Epithelial cell of proximal tubule (primary cell): ENCODE measurements around the gene NELL1. TPM values are rescaled to one million over a fixed set of nuclear protein-coding genes. Genes with fewer than 3 reads are reported as not detected.

Source experiments
- DNase-seq: peaks from one replicate; pipeline ENCODE4 v3.0.0-alpha.2; 2011; ENCODE audit warnings: low read depth
- H3K4me3 ChIP-seq: 2 replicates; pipeline ENCODE4 v1.5.1; 2011; ENCODE audit warnings: low read depth, mild to moderate bottlenecking, low read length
- CTCF ChIP-seq: conservative IDR thresholded peaks from 2 replicates; pipeline ENCODE4 v1.5.1; 2012; ENCODE audit warnings: low read depth, mild to moderate bottlenecking, low read length
- total RNA-seq: library from RNA; depleted of rRNA; stranded (reverse); fragments of >200 nt; gene quantifications from 2 replicates; pipeline ENCODE4 v1.2.3, GENCODE V29; 2015

Gene NELL1
- total RNA-seq, 1 donor from 2014 or later = not detected

DNA sequence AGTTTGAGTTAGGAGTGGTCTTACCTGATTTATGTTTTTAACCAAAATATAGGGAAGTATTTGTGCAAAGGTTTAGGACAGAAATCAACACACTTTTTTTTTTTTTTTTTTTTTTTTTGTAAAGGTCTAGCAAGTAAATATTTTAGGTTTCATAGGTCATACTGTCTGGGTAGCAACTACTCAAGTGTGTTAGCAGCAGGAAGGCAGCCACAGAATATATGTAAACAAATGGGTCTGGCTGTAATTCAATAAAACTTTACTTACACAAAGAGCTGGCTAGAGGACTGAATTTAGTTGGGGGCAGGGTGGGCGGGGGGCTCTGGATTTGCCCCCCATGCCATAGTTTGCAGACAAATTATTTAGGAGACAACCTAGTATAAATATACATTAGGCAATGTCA lies 510.4 kb downstream of the NELL1 start:
- DNase-seq = no peak
- no peak overlapping the region for H3K4me3 ChIP-seq
- no peak for TF ChIP-seq CTCF

- TF ChIP-seq CTCF = no peak
- DNase-seq = no peak
- no peak overlapping the region for H3K4me3 ChIP-seq
Measured at GRCh38 chr11:21180182-21180581, 510.8 kb downstream of the NELL1 start.

DNA sequence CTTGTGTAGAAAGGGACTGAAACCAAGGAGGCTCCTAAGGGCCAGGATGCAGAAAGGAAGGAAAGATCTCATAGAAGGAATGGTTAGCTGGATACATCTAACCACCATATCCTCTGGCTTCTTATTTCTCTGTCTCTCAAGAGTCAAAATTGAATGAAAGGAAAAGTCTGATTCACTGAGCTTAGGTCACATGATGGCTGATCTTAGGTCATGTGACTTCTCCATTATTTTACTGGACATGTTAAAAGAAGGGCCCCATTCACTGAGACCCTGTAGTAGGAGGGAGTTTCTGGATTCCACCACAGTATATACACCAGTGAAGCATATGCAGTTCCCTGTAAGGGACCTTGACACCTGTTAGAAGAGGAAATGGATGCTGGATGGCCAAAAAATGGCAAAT lies 516.6 kb downstream of the NELL1 start:
- TF ChIP-seq CTCF = no peak
- DNase-seq = no peak
- H3K4me3 ChIP-seq = no peak overlapping the region

GRCh38 chr11:21190181-21190580 lies 520.8 kb downstream of the NELL1 start:
- H3K4me3 ChIP-seq = no peak overlapping the region
- TF ChIP-seq CTCF = no peak
- no peak for DNase-seq

DNA sequence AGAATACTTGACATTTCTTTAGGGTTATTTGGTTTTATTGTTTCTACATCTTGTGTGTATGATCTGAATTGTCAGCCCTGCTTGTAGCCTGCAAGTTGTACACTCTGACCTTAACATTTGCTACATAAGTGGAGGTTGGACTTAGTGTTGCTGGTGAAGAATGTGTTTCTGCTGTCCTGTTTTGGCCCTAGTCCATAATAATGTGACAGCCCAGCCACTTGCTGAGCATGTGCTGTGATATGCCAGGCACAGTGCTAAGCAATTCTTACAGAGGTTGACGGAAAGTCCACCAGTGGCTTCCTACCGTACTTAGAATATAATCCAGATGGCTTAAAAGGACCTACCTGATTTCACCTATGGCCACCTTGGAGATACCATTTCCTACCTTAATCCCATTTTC lies 526.6 kb downstream of the NELL1 start:
- no peak for DNase-seq
- no peak overlapping the region for H3K4me3 ChIP-seq
- no peak for TF ChIP-seq CTCF

GRCh38 chr11:21198498-21198897 lies 529.1 kb downstream of the NELL1 start:
- DNase-seq = no peak
- no peak for TF ChIP-seq CTCF
- H3K4me3 ChIP-seq = no peak overlapping the region

DNA sequence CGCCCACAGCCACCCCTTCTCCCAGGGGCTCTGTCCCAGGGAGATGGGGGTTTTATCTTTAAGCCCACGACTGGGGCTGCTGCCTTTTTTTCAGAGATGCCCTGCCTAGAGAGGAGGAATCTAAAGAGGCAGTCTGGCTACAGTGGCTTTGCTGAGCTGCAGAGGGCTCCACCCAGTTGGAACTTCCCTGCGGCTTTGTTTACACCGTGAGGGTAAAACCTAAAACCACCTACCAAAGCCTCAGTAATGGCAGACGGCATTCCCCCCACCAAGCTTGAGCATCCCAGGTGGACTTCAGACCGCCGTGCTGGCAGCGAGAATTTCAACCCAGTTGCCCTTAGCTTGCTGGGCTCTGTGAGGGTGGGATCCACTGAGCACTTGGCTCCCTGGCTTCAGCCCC lies 535.8 kb downstream of the NELL1 start:
- TF ChIP-seq CTCF = no peak
- H3K4me3 ChIP-seq = no peak overlapping the region
- no peak for DNase-seq
